Ramos (cell line): Measurements from ENCODE around the gene POFUT1.
"Not testable (repeated sequence)": the region's sequence is repeated elsewhere in the genome, so short reads cannot be mapped to it uniquely, and the experiment has no call there.

ENCODE experiments used
- in situ Hi-C: fragments of 300-500 bp; cut with MboI; formaldehyde crosslinking; loops from one replicate; pipeline ENCODE4 v1.14.3; 2022; ENCODE audit warnings: low sequenced_read_pairs; ENCODE audit not compliant: unreplicated experiment

The POFUT1 gene

GRCh38 chr20:32188376-32189122, 19.1 kb upstream of the POFUT1 start:
- in situ Hi-C loops = no loop called here

- in situ Hi-C loops = no loop called here
These were observed 18.6 kb upstream of the POFUT1 start for GRCh38 chr20:32189123-32189410.

DNA sequence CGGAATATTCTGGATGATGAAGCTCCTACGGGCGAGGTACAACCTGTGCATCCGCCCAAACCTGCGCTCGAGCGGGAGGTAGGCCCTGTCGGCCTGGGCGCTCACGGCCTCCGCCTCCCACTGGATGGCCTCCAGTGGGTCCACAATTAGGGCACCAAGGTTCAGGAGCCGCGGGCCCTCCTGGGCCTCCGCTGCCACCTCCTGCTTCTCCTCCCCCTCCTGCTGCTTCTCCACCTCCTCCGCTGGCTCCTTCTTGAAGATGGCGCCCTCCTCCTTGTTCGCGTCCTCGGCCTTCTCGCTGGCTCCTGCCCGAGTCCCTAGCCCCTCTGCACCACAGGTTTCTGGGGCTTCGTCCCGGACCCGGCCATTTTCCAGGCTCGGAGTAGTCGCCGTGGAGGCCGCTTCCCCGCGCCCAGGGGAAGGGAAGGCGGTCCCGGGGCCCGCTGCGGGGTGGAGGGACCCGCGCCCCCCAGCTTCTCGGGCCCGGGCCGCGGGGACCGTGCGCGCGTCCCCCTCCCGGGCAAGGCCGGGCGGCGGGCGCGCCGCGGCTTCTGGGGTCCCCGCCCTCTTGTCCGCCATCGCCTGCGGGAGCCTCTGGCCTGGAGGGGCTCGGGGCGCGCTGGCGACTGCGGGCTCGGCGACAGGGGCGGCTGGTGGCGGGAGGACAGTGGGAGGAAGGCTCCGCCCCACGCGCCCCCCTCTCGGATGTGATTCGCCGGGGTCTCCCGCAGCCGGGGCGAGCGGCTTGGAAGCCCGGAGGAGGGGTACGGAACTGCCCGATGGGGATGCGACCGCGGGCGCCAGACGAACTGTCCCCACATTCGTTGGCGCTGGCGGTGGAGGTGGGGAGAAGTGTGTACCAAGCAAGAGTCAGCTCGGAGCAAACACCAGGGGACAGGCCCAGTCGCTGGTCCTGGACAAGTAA, 17.7 kb upstream of the POFUT1 start:
- in situ Hi-C loops = no loop called here

DNA sequence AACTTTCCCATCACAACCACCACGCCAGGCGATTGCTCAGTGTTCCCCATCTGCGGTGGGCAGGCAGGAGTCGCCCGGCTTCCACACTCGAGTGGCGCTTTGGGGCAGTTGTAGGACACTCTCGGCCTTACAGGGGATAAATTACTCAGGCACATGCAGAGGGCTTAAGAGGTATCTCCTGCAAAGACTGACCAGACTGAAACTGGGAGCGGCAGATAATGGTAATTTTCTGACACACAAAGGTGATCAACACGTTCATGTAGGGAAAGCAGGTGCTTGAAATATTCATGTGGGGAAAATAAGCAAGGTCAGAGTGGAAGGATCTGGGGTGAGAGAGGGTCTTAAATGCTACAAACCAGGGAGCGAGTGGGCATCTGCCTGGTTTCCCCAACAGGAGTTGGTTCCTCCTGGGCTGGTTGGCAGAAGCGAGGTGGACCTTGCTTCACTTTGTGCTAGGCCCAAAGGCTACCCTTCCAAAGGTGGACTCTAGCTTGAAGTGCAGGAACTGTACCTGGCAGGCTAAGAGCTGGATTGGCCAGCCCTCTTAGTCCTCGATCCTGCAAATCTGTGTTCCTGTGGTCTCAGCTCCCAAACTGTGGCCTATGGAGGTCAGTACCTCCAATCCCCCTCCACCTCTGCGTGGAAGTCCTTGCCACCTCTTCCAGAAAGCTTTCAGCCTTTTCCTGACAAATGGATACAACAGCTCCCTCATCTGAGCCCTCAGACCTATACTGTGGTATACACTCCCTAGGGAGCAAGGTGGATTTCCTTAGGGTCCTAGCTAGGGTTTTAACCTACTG, 16.9 kb upstream of the POFUT1 start:
- in situ Hi-C loops = no loop called here

GRCh38 chr20:32191422-32191821, 16.3 kb upstream of the POFUT1 start:
- in situ Hi-C loops = no loop called here

DNA sequence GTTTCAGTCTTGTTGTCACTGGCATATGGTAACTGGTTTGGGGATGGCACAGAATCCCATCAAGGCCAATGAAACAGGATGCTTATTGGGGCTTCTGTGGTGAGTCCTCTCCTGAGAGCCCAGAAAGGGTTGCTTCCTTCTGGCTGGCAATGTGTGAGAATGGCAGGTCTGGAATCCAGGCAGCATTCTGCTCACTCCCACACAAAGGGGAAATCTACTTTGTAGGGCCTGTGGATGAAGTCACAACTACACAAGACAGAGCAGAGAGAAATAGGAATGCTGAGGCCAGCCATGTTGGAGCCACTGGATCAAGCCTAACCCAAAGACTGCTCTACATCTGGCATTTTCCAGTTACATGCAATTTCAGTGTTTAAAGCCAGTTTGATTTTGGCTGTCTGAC, 15.8 kb upstream of the POFUT1 start:
- in situ Hi-C loops = no loop called here

- in situ Hi-C loops = no loop called here
These were observed 15.0 kb upstream of the POFUT1 start for GRCh38 chr20:32192698-32193097.

DNA sequence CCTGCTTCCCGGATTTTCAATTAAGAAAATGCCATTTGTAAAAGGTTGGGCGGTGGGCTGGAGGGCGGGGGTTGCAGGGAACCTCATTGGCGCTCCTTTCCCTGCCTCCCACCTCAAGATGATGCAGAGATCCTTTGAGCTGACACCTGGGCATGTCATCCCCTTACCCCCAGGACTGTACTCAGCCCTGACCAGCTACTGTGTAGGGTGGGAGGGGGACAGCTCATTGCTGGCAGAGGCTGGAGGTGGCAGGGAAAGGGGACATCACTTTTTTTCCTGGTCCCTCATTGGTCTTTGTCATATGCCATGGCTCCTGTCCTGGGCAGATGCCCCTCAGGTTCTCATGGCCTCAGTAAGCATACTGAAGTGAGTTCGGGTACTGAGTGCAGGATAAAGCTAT, 14.3 kb upstream of the POFUT1 start:
- in situ Hi-C loops = not testable (repeated sequence)

- in situ Hi-C loops = no loop called here
These were observed 13.7 kb upstream of the POFUT1 start for GRCh38 chr20:32193996-32194395.

DNA sequence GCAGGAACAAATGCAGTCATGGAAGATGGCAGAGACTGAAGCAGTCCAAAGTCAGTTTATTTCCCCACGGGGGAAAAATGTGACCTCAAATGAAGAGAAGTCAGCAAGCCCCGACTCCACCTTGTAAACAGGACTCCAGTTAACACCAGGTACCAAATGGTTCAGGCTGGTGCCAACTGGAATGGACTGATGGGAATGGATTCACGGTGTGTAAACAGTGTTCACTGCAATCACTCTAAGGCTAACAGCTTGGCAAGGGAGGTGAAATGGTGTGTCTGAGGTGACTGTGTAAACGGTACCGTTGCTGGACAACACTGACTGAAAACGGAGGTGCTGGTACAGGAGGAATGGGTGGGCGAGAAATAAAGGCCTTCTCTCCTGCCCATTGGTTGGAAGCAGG, 12.1 kb upstream of the POFUT1 start:
- in situ Hi-C loops = no loop called here

GRCh38 chr20:32196613-32197012, 11.1 kb upstream of the POFUT1 start:
- in situ Hi-C loops = not testable (repeated sequence)

- in situ Hi-C loops = not testable (repeated sequence)
These were observed 10.5 kb upstream of the POFUT1 start for GRCh38 chr20:32197136-32197535.

GRCh38 chr20:32199006-32199405, 8.7 kb upstream of the POFUT1 start:
- in situ Hi-C loops = no loop called here

DNA sequence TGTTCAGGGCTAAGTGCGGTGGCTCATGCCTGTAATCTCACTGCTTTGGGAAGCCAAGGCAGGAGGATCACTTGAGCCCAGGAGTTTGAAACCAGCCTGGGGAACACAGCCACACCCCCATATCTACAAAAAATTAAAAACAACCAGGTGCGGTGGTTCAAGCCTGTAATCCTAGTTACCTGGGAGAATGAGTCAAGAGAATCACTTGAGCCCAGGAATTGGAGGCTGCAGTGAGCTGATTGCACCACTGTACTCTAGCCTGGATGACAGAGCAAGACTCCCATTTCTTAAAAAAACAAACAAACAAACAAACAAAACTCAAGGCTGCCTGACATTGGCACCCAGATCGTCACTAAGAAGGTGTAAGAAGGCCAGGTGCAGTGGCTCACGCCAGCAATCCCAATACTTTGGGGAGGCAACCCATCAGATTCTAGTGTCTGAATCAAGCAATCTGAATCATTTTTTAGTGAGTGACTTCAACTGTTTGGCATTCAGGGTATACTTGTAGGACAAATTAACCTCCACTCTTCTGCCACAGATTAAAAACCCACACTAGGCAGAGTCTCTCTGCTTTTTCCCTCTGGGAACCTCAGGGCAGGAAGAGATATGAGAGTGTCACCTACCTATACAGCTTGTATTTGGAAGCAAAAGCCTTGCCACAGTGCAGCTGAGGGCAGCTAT, 6.2 kb upstream of the POFUT1 start:
- in situ Hi-C loops = no loop called here

- in situ Hi-C loops = no loop called here
These were observed 5.7 kb upstream of the POFUT1 start for GRCh38 chr20:32201977-32202363.

DNA sequence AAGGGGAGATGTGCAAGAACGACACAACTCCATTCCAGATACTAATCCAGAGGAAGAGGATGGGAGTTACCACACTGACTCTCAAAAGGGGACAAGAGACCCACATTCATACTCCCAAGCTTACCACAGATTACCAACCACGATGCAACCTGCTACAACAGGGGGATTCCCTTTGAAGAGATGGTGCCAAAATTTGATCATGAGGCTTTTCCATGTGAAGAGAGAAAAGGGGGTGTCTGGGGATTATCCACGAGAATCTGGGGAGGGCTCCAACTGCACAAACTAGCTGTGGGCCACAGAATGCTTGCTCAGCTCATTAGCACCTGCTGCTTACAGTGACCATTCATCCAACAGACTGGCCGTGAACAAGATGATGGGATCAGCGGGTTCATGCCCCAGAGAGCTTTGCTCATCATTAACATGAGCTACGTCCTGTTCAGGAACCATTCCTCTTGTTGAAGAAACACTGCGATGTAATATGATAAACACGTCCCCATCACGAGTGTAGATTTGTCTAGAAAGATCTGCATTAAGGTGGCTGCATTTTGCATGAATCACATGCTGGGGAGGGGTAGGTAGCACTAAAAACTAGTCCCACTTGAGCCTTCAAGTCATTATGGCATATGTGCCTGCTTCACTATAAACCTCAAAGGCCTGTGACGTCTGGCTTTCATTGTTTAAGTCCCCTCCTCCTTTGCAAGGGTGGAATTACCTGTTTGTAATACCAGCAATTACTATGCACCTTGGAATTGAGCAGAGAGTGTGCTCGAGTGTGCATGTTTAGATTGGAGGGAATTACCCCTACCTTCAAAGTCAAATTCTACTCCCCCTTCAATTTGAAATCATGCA, 4.1 kb upstream of the POFUT1 start:
- in situ Hi-C loops = no loop called here

- in situ Hi-C loops = no loop called here
These were observed 3.2 kb upstream of the POFUT1 start for GRCh38 chr20:32204205-32205109.

- in situ Hi-C loops = no loop called here
These were observed 2.4 kb upstream of the POFUT1 start for GRCh38 chr20:32205110-32205842.
